Transverse colon (tissue), 3 donors: ENCODE data around the gene GPX2.

Source experiments
- CTCF ChIP-seq, 5 experiments: fragments of 200-600 bp in 3 of 5; fragments of 450-650 bp in 2 of 5; sonication (generic) in 3 of 5; IDR thresholded peaks; 1 replicate in 2 of 5; 2 replicates in 3 of 5; pipeline ENCODE4 v1.5.1; 2016 to 2017; ENCODE audit warnings: antibody characterized with exemption in 5 of 5, inconsistent platforms in 3 of 5, mild to moderate bottlenecking in 2 of 5, moderate library complexity in 1 of 5
- POLR2A ChIP-seq: fragments of 450-650 bp; IDR thresholded peaks from one replicate; pipeline ENCODE4 v1.6.1; 2016; ENCODE audit warnings: antibody characterized with exemption, mild to moderate bottlenecking, moderate library complexity

- TF ChIP-seq CTCF (IDR thresholded peaks at IDR 0.05) = no peak
- no peak for TF ChIP-seq POLR2A
Observed at GRCh38 chr14:64952598-64953309, 10.2 kb upstream of the GPX2 start.
